Stimulated activated CD8-positive, alpha-beta memory T cell treated with anti-CD3 and anti-CD28 coated beads, Interleukin-12 subunit alpha, Interleukin-12 subunit beta, amount 100 ng/mL, for 24 hours (primary cell): Measurements from ENCODE around the gene TGM2.

Experiments
- DNase-seq: peaks from one replicate; pipeline ENCODE4 v3.0.0-alpha.2; 2020; ENCODE audit errors: extremely low read depth

TGM2 gene

DNA sequence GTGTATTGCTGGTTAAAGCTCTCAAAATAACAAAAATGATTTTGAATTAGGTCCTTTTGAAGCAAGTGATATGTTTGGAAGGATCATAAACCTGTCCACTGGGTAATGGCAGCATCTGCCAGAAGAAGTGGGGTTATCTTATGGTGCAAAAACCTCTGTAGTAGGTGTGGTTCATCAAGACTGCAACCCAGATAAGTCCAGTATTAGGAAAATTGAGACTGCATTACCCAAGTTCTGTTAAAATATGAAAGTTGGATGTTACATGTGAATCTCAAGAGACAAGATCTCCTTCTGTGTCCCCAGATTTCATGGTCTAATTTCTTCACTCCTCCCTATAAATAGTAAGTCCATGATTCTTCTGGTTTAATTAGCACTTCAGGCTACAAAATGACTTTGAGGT lies 72.2 kb downstream of the TGM2 start:
- no peak for DNase-seq

DNA sequence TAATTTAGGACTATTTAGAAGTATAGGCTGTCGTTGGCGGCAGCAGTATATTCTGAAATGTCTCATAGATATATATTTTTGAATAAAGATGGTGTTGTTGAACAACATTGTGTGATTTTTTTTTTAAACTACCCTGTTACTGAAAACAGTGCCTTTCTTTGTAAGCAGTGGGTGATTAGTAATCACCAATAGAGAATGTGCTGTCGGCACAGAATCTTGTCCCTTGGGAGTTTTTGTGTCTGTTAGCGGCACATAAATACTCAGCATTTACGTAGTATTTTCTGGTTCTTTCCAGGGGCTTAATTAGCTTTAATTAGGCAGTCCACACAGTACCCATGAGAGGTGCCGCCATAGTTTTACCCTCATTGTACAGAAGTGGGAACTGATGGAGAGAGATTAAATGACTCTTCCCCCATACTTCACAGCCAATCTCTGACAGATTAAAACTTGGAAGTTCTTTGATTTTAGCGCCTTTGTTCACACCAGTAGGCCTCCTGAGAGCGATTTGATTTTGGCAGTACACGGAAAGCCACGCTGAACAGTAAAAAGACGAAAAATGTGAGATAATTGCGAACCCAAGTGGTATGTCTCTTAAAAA lies 72.7 kb downstream of the TGM2 start:
- no peak for DNase-seq

DNA sequence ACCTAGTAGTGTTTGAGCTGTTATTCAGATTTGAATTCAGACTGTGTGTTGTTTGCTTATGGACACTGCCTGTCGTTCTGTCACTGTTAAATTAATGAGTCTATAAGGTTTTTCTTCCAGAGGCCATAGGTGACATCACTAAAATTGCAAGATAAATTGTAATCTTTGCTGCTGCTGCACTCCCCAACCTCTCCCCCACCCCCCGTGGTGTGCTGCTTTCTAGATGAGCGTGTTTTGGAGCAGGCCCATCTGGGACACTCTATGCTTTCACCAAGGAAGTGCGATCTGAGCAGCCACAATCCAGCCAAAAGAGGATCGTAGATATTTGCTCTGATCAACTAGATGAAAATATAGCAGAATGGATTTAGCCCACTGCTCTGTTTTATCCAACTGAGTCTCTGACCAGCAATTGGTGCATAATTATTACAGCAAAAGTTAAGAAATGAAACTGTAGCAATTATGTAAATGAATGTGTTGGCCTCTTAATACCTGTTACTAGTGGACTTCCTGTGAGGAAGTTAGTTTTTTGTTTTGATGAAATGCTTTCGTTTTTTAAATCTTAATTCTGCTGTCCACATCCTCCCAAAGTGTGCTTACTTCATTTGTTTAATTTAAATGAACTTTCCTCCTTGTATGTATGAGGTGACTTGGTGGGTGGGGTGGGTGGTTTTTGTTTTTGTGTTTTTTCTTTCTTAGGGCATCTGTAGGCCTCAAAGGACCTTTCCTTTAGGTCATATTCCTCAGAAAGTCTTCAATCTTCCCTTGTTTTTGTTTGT lies 73.4 kb downstream of the TGM2 start:
- DNase-seq = no peak

DNA sequence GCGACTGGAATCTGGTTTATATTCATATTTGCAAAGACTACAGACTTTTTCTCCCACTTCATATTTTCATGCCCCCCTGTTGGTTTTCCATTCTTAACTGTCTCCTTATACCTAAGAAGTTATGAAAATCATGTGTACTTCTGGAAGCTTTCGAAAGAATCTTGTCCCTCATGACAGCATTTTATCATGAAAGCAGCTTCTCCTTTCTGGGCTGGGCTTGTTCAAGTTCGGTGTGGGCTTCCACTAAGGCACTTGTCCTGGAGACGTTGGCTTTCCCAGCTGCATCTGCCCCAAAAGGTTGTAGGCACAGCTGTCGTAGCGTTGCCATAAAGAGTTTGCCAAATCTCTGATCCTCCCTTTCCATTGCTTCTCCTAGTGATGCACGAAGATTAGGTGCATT lies 75.0 kb downstream of the TGM2 start:
- no peak for DNase-seq

DNA sequence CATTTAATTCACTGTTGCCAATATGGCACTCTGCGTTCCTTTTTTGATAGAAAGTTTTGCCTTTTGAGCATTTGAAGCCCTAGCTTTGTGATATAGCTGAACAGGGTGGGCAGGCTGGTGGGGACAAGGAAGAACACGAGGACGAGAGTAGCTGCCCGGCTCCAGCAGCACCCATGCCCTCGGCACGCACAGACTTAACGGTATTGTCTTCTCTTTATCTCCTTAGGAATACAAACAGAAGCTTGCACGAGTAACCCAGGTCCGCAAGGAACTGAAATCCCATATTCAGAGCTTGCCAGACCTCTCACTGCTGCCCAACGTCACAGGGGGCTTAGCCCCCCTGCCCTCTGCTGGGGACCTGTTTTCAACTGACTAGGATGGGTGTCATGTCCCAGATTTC lies 75.6 kb downstream of the TGM2 start:
- DNase-seq = no peak

DNA sequence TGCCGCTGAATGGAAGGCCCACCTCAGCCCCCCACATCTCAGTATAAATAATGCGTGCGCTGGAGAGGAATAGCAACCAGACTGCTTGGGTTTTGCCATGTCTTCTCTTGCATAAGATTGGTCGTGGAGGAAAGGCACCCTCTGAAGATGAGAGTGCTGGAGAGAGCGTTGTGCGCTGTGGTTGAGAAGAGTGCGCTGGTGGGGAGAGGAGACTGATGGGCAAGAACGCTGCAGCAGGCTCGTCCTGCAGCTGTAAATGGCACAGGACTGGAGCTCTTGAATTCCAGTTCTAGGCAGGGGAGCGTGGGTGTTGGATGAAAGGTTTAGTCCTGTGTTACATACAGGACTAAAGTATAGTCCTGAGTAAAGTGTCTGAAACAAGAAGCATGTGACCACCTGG lies 80.0 kb downstream of the TGM2 start:
- no peak for DNase-seq

DNA sequence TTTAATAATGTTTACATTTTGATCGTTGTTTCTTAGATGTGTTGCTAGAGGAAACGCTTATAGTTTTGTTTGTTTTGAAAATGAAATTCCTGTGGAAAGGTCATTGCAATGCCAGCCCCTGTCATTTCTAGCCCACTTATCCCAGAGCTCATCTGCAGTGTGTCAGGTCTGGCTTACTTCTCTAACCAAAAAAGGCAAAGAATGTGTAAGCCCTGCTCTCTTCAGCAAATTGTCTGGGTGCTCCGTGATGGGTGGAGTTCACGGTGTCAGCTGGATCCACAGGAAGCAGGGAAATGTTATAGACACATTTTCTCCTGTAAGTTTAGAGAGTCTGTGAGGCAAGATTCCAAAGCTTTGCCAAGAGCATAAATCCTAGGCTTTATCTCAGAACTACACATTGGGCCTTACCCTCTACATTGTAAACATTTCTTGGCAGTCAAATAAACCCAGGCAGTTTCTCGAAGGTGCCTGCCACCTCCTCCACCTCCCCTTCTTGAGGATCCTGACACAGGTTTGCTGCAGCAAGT lies 80.6 kb downstream of the TGM2 start:
- DNase-seq = no peak

DNA sequence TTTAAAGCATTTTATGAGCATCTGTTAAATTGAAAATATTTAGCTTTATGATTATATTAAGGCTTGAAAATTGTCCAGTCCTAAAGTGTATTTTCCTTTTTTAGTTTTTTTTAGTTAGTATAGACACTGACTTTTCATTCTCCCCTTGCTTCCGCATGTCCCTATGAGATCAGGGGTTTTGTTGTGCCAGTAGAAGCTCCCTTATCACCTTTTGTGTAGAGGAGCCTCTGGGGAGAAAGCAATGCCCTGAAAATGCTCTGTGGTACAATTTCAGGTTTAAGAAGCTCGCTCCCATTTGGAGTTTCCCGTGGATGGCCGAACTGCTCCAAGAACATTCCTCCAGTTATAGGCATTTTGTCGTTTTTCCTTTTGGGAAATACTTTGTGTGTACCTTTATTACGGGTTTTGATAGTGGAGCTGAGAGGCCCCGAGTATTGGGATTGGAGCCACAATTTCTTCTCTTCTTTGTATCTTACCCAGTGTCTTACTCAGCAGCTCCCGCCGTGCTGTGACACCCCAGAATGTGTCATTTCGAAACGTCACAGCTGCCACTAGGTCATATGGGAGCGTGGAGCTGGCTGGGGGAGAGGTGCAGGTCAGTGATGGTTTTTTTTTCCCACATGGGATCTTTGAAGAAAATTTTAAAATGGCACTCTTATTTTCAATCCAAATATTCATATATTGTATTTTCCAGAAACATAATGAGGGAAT lies 81.6 kb downstream of the TGM2 start:
- DNase-seq = no peak

DNA sequence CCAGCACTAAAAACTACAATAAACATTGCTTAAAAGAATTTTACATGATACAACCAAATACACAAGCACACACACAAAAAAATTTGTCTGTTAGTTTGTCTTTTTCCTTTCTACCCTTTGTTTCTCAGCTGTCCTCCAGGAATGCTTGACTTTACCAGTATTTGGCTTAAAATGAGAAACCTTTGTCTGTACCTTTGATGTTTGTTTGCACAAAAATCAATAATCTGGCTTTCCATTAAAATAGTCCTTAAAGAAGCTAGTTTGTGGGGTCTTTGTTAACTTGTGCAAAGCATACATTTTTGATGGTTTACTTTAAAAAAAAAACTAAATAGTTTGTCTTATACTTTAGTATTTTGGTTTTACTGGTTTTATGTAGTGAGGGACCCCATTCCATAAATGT lies 82.2 kb downstream of the TGM2 start:
- no peak for DNase-seq

DNA sequence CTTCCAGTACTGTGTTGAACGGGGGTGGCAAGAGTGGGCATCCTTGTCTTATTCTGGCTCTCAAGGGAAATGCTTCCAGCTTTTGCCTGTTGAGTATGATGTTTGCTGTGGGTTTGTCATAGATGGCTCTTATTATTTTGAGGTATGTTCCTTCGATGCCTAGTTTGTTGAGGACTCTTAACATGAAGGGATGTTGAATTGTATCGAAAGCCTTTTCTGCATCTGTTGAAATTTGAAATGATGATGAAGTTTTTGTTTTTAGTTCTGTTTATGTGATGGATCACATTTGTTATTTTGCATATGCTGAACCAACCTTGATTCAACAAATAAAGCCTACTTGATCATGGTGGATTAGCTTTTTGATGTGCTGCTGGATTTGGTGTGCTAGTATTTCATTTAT lies 83.5 kb downstream of the TGM2 start:
- DNase-seq = no peak

DNA sequence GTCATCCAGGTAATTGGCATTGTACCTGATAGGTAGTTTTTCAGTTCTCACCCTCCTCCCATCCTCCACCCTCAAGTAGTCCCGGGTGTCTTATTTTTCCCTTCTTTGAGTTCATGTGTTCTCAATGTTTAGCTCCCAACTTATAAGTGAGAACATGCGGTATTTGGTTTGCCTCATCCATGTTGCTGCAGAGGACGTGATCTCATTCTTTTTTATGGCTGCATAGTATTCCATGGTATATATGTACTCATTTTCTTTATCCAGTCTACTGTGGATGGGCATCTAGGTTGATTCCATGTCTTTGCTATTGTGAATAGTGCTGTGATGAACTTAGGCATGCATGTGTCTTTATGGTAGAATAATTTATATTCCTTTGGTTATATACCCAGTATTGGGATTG lies 85.7 kb downstream of the TGM2 start:
- DNase-seq = no peak

DNA sequence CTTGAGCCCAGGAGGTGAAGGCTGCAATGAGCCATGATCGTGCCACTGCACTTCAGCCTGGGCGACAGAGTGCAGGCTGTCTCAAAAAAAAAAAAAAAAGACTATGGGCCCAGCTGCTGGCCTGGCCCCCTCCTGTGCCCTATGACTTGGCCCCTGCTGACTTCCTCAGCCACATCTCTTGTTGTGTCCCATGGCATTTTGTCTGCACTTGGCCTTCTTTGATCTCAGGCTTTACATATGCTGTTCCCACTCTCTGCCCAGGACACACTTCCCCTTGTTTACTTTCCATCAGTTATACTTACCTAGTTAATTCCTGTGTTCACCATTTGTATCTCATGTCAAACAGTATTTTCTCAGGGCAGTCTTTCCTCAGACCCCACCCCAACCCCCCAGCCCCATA lies 87.0 kb downstream of the TGM2 start:
- no peak for DNase-seq
